Mucosa of stomach (tissue), 1 donor: Measurements from ENCODE around the gene ABCA2.

Experiments used
- H3K27me3 ChIP-seq: one replicate; pipeline ENCODE4 v1.7.0; 2013; ENCODE audit warnings: mild to moderate bottlenecking, low read length; ENCODE audit not compliant: control insufficient read depth, insufficient read depth
- H3K36me3 ChIP-seq: one replicate; pipeline ENCODE4 v1.7.0; 2013; ENCODE audit warnings: low read length; ENCODE audit not compliant: control insufficient read depth, insufficient read depth
- H3K4me1 ChIP-seq: one replicate; pipeline ENCODE4 v1.7.0; 2013; ENCODE audit warnings: mild to moderate bottlenecking, low read length; ENCODE audit not compliant: control insufficient read depth, insufficient read depth
- H3K4me3 ChIP-seq: one replicate; pipeline ENCODE4 v1.7.0; 2013; ENCODE audit warnings: low read length
- H3K9ac ChIP-seq: one replicate; pipeline ENCODE4 v1.7.0; 2013; ENCODE audit warnings: mild to moderate bottlenecking, low read length, moderate library complexity
- H3K9me3 ChIP-seq: one replicate; pipeline ENCODE4 v1.7.0; 2013; ENCODE audit warnings: mild to moderate bottlenecking, low read length, moderate library complexity; ENCODE audit not compliant: control insufficient read depth
- donor health status: Pancreatic carcinoma.

Gene ABCA2

DNA sequence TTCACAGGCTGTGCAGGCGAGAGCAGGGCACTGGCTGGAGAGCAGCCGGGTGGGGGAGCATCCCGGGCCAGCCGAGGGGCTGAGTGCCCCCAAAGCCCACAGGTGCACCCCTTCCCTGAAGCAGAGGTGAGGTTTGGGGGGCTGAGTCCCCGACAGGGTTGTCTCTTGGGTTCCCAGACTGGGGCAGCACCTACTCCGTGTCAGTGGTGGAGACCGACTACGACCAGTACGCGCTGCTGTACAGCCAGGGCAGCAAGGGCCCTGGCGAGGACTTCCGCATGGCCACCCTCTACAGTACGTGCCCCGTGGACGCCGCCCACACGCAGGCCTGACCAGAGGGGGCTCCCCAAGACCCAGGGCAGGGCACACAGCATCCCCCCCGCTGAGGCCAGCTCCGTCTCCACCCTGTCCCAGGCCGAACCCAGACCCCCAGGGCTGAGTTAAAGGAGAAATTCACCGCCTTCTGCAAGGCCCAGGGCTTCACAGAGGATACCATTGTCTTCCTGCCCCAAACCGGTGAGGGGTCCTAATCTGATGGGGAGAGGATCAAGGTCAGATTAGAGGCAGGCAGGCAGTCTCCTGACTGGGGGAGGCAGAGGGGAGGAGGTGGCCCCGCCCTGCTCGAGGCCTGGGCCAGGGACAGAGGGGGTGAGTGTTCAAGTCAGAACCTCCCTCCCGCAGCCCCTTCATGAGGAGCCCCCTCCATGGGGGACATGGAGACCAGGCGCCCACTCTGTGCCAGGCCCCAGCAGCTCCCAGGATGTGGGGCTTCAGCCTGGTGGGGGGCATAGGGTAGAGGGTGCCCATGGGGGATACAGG lies 48.1 kb downstream of the ABCA2 start:
- Histone ChIP-seq H3K9ac (no peak overlapping the region), H3K36me3 (no peaks in the 10 kb centered on the region), H3K4me1 (peaks cover 17% of the 10 kb centered on the region), H3K4me3 (no peak overlapping the region), H3K9me3 (no peaks in the 10 kb centered on the region), H3K27me3 (peaks cover 20% of the 10 kb centered on the region)

DNA sequence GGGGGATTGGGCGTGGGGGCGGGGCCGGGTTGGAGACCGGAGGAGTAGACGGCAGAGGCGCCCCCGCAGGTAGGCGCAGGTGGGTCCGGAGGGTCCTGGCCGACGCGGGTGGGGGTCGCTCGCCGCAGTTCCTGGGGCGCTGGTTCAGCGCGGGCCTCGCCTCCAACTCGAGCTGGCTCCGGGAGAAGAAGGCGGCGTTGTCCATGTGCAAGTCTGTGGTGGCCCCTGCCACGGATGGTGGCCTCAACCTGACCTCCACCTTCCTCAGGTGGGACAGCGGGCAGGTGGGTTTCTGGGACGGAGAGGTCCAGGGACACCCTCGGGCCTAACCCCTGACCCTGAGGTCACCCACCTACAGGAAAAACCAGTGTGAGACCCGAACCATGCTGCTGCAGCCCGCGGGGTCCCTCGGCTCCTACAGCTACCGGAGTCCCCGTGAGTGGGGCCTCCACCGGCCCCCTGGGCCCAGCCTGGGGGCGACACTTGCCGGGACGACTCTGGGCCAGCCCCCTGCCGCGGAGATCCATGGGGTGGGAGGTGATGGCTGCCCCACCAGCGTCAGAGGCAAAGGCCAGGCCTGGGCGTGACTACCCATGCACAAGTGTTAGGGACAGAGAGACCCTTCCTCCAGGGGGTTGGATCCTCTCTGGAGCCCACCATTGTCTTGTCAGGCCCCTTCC lies 49.0 kb downstream of the ABCA2 start:
- Histone ChIP-seq H3K4me1 (peaks cover 19% of the 10 kb centered on the region), H3K36me3 (no peaks in the 10 kb centered on the region), H3K27me3 (peaks cover 10% of the 10 kb centered on the region), H3K4me3 (no peak overlapping the region), H3K9me3 (no peaks in the 10 kb centered on the region), H3K9ac (no peak overlapping the region)

DNA sequence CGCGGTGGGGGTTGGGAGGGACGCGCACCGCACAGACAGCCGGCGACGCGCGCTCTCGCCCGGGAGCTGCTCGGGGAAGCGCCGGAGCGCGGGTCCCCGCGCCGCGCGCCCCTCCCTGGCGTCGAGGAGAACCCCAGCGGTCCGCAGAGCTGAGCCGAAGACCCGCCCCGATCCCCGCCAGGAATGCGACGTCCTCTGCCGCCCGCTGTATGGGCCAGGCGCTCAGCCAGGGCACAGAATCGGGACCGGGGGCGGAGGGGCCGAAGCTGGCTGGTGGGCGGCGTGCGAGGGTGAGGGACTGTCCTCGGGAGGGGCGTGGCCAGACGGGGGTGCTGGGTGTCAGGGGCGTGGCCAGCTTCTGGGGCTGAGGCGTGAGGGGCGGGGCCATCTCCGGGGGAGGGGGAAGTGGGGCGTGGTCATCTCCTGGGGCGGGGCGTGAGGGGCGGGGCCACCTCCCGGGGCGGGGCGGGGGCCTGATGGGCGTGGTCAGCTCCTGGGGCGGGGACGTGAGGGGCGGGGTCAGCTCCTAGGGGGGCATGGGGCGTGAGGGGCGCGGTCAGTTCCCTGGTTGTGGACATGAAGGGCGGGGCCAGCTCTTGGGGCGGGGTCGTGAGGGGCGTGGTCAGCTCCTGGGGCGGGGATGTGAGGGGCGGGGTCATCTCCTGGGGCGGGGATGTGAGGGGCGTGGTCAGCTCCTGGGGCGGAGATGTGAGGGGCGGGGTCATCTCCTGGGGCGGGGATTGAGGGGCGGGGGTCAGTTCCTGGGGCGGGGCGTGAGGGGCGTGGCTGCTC lies 49.8 kb downstream of the ABCA2 start:
- peaks cover 19% of the 10 kb centered on the region for H3K4me1 ChIP-seq
- no peak overlapping the region for H3K9ac ChIP-seq
- H3K9me3 ChIP-seq = no peaks in the 10 kb centered on the region
- H3K4me3 ChIP-seq = no peak overlapping the region
- H3K36me3 ChIP-seq = no peaks in the 10 kb centered on the region
- peaks cover 5% of the 10 kb centered on the region for H3K27me3 ChIP-seq

DNA sequence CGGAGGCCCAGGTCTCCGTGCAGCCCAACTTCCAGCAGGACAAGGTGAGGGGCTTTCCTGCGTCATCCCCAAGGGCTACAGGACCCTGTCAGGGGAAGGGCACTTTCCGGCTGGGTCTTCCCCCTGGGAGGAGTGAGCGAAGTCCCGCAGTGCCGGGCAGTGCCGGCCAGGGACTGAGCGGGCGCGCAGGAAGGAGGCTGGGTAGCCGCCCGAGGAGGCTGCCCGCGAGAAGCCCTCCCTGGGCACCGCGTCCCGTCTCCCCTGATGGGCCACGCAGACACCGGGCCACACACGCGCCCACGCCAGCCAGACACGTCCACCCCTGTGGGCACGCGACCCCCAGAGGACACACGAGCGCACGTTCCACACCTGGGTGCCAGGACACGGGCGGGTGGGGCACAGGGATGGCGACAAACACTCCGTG lies 50.4 kb downstream of the ABCA2 start:
- no peaks in the 10 kb centered on the region for H3K9me3 ChIP-seq
- no peak overlapping the region for H3K9ac ChIP-seq
- H3K36me3 ChIP-seq = no peaks in the 10 kb centered on the region
- peaks cover 19% of the 10 kb centered on the region for H3K4me1 ChIP-seq
- peaks cover 3% of the 10 kb centered on the region for H3K27me3 ChIP-seq
- H3K4me3 ChIP-seq = no peak overlapping the region

DNA sequence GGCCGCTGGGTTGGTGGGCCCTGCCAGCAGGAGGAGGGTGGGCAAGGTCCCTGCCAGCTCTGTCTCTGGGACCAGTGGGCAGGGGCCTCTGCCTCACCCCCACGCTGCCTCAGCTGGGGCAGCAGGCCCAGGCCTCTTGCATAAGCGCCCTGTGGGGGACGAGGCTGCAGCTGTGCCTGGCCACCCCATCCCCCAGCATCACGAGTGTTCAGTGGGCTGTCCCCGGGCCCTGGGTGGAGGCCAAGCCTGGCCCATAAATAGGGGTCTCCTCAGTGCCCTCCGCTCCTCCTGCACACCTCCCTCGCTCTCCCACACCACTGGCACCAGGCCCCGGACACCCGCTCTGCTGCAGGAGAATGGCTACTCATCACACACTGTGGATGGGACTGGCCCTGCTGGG lies 50.8 kb downstream of the ABCA2 start, which contains the start of gene PTGDS:
Gene PTGDS (plus strand): TSS at position 282 of the 400 bp plus-strand sequence. CDS start 75 bp downstream, at position 357.
- no peak within 1 kb of the TSS for H3K9ac ChIP-seq
- H3K36me3 ChIP-seq = no peaks in the 10 kb centered on the region
- H3K4me1 ChIP-seq = peaks cover 19% of the 10 kb centered on the region
- peaks cover 3% of the 10 kb centered on the region for H3K27me3 ChIP-seq
- H3K4me3 ChIP-seq = no peak within 1 kb of the TSS
- no peaks in the 10 kb centered on the region for H3K9me3 ChIP-seq

DNA sequence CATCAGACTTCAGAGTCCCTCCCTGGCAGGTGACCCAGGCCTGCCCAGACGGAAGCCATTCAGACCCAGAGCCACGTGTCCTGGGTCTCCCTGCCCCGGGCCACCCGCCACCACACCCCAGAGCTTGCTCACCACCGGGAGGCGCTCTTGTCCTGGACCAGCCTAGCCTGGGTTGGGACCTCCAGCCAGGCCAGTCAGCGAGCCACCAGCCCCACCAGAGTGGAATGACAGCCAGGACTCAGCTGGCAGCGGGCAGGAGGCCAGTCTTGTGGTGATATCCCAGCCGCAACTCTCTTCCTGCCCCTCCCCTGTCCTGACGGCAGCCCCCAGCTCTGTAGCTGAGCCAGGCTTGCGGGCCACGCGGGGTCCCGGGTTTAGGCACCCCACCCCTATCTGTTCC lies 52.4 kb downstream of the ABCA2 start:
- H3K4me3 ChIP-seq = no peak overlapping the region
- peaks cover 19% of the 10 kb centered on the region for H3K4me1 ChIP-seq
- no peak overlapping the region for H3K9ac ChIP-seq
- no peaks in the 10 kb centered on the region for H3K9me3 ChIP-seq
- H3K36me3 ChIP-seq = no peaks in the 10 kb centered on the region
- H3K27me3 ChIP-seq = peaks cover 4% of the 10 kb centered on the region

DNA sequence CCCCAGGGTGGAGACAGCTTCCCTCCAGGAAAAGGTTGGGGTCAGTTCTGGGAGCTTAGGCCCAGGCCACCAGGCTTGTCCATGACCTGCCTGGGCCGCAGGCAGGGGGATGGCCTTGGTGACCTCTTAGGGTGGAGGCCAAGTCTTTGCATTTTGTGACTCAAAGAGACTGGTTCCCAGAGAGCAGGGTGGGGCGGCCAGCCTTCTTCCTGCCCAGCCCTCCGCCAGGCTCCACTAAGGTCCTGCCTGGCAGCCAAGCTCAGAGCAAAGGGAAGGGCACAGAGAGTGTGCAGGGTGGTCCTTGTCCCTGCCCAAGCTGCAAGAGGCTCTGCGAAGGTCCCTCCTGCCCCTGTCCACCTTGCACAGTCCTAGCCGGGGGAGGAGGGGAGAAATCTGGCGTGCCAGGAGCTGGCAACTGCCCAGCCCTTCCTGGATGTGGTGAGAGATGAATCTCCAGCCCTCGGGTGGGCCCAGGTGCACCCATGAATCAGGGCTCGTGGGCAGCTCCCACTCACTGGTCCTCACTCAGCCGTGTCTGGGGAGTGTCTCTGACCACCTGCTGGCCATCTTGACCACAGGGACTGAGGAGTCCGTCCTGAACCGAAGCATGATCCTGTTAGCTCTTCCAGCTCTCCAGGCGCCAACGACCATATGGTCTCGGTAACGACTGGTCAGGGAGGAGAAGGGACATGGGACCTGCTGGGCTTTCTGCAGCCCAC lies 53.1 kb downstream of the ABCA2 start:
- H3K4me1 ChIP-seq = peaks cover 19% of the 10 kb centered on the region
- H3K4me3 ChIP-seq = no peak overlapping the region
- H3K9me3 ChIP-seq = no peaks in the 10 kb centered on the region
- H3K9ac ChIP-seq = no peak overlapping the region
- H3K36me3 ChIP-seq = no peaks in the 10 kb centered on the region
- H3K27me3 ChIP-seq = peaks cover 5% of the 10 kb centered on the region

DNA sequence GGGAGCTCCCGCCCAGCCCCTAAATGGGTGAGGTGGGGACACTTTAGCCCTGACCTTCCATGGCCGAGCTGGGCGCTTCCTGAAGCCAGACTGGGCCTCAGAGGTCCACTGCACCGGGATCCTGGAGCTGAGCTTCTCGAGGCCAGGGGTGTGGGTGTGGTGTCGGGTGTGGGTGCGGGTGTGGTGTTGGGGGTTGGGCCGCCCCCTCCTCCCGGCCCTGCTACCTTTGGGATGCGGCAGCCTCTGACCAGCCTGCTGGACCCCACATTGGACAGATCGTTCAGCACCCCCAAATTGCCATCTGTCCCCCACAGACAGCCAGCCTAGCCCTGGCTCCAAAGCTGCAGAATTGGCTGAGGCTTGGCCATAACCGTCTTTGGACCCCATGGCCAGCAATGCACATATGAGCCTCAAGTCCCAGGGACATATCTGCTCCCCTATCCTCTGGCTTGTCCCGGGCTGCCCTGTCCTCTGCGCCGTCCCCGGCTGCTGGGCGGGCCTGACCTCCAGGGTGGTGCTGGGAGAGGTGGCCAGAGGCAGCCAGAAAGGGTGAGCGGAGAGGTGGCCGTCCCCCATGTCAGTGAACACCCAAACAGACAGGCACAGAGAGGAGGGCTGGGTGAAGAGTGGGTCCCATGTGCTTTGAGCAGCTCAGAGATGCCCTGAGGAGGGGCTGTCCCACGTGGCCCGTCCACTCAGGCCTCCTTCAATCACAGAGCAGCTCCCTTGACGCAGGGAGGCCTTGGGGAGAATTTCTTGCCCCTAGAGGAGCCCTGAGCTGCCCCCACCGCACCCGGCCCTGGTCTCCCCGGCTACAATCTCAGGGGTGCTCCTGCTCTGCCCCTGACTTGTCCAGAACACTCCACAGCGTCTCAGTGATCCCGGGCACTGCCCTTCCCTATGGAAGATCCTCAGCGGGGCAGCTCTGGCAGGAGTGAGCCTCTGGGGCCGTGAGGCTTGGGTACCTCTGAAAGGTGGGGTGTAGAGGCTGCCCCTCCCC lies 54.1 kb downstream of the ABCA2 start:
- Histone ChIP-seq H3K9ac (no peak overlapping the region), H3K27me3 (peaks cover 5% of the 10 kb centered on the region), H3K36me3 (no peaks in the 10 kb centered on the region), H3K4me3 (no peak overlapping the region), H3K4me1 (peaks cover 19% of the 10 kb centered on the region), H3K9me3 (no peaks in the 10 kb centered on the region)

DNA sequence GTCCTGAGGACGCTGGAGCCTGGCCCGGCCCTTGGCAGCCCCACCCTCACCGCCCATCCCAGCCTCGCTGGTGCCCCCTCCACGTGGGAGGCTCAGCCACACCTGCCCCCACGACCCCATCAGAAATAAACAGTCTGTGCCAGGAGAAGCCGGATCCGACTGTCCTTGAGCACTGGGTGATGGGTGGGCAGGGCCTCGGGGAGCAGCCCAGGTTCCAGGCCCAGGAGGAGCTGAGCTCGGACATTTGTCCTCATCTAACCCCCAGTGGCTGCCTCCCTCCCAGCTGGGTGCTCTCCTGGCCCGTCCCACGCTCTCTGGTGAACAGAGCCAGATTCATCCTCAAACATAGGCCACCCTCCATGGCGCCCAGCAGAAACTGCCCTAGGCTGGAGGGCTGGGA lies 55.3 kb downstream of the ABCA2 start:
- H3K4me1 ChIP-seq = peaks cover 16% of the 10 kb centered on the region
- H3K9ac ChIP-seq = no peak overlapping the region
- H3K4me3 ChIP-seq = no peak overlapping the region
- no peaks in the 10 kb centered on the region for H3K9me3 ChIP-seq
- no peaks in the 10 kb centered on the region for H3K36me3 ChIP-seq
- peaks cover 5% of the 10 kb centered on the region for H3K27me3 ChIP-seq

DNA sequence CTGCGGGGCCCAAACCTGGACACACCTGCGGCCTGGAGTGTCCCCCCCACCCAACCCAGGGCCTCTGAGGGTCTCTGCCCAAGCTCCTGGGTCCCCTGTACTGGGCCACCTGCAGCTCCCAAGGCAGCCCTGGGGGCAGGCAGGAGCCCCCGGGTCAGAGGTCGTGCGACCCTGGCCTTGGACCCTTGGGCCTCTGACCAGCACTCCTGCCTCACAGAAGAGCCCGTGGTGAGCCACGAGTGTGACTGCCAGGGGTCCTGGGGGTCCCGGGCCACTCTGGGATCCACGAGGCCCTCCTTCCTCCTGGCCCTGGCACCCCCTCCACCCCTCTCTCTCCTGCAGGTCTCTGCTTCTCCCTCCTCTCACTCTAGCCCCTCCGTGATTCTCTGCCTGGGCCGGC lies 55.7 kb downstream of the ABCA2 start:
- H3K27me3 ChIP-seq = peaks cover 5% of the 10 kb centered on the region
- H3K4me1 ChIP-seq = peaks cover 13% of the 10 kb centered on the region
- no peaks in the 10 kb centered on the region for H3K36me3 ChIP-seq
- H3K4me3 ChIP-seq = no peak overlapping the region
- H3K9ac ChIP-seq = no peak overlapping the region
- H3K9me3 ChIP-seq = no peaks in the 10 kb centered on the region

DNA sequence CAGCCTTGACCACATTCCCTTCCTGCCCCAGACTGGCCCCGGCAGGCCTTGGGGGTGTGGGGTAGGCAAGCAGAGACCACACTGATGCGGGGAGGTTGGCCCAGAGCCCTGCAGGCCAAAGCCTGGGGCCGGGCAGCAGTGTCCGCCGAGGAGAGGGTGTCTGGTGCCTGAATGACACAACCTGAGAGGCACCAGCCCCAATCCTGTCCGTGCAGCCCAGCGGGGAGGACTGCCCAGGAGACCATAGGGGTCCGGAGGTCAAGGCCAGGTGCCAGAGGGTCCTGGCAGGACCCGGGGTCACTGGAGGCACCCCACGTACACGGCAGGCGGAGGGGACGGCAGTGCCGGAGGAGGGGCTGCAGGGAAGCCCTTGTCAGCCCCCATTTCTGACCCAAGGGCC lies 56.3 kb downstream of the ABCA2 start:
- H3K9me3 ChIP-seq = no peaks in the 10 kb centered on the region
- no peak overlapping the region for H3K4me3 ChIP-seq
- peaks cover 5% of the 10 kb centered on the region for H3K27me3 ChIP-seq
- no peaks in the 10 kb centered on the region for H3K36me3 ChIP-seq
- H3K9ac ChIP-seq = no peak overlapping the region
- H3K4me1 ChIP-seq = peaks cover 13% of the 10 kb centered on the region
